IPS-NIHi7 (cell line): ENCODE measurements around the gene TRPC4.

ENCODE experiments used
- DNase-seq: peaks from one replicate; pipeline ENCODE4 v3.0.0; 2012; ENCODE audit warnings: mixed read lengths; ENCODE audit errors: extremely low spot score

The TRPC4 gene

GRCh38 chr13:37869756-37870488 lies at the start of gene TRPC4:
Gene TRPC4, minus strand, starts transcription at chr13:37869772. Its CDS starts 86,439 bp downstream, at chr13:37783333.
- DNase-seq = peak; percentile 69

GRCh38 chr13:37918751-37919150 lies 49.2 kb upstream of the TRPC4 start:
- DNase-seq = no peak

DNA sequence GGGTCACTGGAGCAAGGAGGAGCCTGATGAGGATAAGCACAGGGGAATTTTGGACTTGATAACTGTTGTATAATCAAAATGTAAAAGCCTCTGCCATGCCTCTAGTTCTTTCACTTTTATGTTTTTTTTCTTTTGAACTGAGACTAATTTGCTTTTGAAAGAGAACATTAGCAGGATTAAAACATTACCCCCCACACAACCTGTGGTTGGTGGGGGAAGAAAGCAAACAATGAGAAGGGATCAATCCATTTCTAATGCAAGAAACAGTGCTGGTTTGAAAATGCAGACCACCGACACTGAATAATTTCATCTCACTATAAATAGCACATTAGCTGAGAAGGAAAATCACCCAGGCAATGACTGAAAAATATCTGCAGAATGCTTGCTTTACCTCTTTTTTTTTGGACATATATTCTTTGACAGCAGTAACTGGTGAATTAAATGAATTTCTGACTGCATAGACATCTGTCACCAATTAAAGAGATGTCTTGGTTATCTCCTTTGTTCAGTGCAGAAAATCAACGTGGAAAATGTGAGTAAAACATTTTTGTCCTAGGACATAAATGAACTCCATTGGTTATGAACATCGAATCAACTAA lies 48.6 kb upstream of the TRPC4 start:
- no peak for DNase-seq

GRCh38 chr13:37914781-37915391 lies 45.3 kb upstream of the TRPC4 start:
- DNase-seq = no peak

GRCh38 chr13:37910790-37911189 lies 41.2 kb upstream of the TRPC4 start:
- DNase-seq = no peak

DNA sequence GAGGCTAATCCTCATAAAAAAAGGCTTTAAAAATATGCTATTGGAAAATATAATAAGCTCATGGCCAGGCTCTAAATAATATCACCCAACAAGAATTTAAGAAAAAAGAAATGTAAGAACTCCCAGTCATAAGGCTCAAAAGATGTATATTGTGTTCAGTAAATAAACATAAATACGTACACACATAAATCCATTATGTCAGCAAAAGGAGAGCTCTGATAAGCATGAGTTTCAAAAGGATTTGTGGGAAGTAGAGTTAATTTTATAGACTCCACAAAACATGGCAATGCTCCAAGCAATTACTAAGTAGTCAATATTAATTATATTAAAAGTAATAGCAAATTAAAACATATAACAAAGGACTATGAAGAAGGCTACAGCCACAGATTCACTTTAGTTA lies 37.3 kb upstream of the TRPC4 start:
- no peak for DNase-seq

DNA sequence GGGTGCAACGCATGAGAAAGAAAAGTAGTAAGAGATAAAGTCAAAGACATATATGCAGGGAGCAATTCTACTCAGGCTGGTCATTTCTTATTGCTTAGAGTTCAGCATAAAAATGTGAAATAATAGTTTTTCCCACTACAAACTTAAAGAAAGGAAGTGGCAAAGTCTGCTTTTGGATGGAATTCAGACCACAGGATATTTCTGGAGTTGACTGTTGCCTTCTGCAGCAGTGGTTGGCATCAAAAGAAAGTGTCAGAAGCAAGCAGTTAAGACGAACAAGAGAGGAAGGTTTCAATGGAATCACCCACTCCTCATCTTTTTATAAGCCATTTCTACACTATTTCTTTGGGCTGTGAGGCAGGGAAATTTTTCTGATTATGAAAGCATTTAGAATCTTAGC lies 36.2 kb upstream of the TRPC4 start:
- DNase-seq = no peak

DNA sequence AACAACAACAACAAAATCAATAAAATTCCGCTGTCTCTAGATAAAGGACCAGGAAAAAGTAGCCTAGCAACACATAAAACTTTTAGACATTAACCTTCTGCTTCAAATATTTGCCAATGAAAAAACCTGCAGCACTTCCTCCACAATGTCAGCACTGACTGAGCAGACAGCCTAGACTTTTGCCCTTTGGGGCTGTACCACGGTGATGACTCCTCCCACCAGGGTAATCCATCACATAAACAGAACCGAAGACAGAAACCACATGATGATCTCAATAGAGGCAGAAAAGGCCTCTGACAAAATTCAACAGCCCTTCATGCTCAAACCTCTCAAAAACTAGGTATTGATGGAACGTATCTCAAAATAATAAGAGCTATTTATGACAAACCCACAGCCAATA lies 30.2 kb upstream of the TRPC4 start:
- no peak for DNase-seq

- DNase-seq = no peak
Observed at GRCh38 chr13:37893321-37893720, 23.7 kb upstream of the TRPC4 start.

GRCh38 chr13:37889820-37890219 lies 20.2 kb upstream of the TRPC4 start:
- DNase-seq = no peak

GRCh38 chr13:37889102-37889501 lies 19.5 kb upstream of the TRPC4 start:
- DNase-seq = no peak

DNA sequence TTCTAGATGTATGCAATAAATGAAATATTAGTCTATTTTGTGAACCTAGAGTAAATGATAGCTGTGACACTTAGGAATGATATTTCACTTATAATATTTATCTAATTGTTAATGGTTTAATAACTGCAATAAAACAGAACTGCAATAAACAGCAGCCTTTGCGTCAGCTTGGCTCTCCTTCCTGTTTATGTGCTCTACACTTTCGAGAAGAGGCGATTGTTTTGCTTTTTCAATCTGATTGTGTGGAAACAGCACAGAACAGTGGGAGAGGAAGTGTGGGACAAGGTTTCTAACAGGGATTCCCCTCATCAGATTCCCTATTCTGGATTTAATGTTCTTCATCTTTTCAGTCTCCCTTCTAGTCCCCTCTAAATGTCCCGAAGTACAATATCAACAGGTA lies 17.3 kb upstream of the TRPC4 start:
- no peak for DNase-seq

- no peak for DNase-seq
Observed at GRCh38 chr13:37884674-37885073, 15.1 kb upstream of the TRPC4 start.

DNA sequence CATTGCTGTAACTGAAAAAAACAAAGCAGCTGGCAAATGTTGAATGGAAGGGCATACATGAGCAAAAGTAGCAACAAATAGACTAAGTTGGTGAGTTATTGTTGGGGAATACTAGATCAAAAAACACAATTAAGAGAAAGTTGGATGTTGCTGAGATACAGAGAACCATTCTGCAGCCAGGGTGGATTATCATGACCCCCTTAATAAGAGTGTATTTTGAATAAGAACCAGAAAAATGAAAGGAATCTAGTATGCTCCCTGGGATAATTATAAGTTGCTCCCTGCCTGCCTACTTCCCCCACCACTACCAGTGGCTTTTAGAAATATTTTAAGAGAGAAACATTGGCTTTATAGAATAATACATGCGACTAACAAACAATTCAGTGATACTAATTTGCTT lies 14.5 kb upstream of the TRPC4 start:
- DNase-seq = no peak

DNA sequence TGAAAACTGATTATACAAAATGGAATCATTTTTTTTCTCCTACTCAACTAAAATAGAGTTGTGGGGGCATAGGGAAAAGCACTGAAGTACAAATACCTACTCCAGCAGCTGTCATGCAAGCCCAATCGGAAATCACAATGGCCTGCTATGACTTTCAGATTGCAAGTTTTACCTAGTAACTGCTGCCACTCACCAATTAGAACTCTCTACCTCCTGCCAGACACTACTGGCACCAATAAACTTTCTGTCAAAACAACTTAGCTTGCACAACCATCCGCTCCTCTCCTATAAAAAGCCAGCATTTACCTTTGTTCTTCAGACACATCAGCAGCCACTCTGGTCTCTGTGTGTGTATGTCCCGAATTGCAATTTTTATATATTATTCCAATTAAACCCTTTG lies 9.3 kb upstream of the TRPC4 start:
- no peak for DNase-seq

DNA sequence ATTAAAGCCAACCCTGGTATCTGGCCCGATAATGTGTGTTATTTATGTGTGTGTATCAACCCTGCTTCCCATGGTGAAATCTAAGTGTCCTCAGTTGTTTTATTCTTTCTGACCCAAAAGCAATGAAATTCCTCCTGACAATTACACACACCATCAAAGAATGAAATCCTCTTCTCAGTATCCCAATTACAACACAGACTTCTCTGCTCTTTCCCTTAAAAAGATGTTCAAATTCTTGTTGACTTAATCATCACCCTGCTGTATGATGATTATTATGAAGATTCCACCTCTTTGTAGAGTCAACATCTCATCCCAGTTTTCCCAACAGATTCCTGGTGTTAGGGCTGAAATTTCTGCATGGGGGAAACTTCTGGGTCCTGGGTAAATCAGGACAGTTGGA lies 8.9 kb upstream of the TRPC4 start:
- no peak for DNase-seq

DNA sequence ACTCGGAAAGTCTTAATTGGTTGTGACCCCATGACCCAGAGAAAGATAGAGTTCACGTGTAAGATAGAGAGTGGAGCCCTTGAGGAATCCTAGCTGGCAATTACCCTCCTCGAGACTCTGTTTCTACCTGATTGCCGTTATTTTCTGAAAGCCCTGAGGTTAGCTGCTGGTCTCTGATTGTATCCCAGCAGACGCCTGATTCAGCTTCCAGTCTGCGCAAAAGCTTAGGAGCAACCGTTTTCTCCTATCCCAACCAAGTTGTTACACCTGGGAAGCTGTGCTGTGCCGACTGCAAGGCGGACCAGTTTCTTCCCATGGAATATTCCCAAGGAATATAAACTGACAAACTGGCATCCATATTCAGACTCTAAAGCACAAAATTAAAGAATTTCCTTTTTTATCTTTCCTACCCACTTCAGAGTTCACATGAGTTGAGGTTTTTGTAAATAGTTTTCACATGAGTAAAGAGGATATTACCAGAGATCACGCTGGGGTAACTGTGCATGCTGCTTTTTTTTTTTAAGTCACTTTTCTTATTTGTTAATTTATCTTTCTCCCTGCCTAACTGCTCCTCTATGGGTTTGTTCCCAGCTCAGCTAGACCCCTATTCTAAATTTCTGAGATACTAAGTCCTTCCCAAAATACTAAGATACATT lies 1.5 kb upstream of the TRPC4 start:
- peak; percentile 10 for DNase-seq

DNA sequence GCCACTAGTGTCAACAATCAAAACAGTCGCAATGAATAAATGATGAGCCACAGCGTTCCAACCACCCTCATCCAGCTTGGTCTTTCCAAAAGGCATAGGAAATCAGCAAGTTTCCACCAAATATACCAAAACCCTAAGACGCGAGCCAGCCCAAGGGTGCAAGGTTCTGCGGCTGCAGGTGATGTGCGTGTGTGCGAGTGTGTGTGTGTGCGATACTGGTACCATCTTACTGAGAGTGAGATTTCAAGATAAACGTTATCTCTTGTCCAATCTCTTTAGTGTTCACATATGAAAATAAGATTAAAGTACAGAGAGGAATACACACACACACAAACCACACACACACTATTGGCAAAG lies 895 bp upstream of the TRPC4 start:
- no peak for DNase-seq

- peak; percentile 28 for DNase-seq
Observed at GRCh38 chr13:37869506-37869755, 141 bp downstream of the TRPC4 start.

DNA sequence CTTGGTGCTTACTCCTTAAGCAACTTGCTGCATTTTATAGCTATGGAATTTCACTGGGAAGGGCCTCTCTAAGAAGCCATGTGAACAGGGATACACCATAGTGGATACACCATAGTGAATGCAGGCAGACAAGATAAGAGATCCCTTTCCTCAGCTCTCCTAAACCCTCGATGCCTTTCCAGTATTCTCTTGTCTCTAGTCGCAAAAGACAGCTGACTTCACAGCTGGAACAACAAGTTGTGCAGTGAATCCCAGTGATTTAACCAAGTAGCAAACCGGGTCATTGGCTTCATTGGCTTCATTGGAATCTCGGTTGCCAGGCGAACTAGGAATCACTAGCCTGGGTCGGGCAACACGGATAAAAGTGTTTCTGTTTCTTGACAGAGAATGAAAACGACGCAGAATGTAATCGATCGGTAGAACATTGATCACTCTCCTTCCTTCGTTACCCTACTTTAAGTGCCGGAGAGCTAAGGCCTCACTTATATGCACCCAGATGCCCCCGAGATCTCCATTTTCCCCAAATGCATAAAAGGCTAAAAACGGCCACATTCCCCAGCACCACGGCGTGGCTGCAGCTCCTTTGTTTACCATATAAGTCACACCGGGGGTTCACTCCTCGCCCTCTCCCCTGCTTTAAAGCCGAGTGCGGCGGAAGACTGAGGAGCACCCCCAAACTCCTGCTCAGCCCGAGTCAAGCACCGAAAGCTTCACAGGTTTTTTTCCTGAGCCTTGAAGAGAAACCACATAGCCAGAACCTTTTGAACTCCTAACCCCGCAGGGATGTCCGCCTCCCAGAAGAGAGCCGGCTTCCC lies 674 bp downstream of the TRPC4 start:
- DNase-seq = peak; percentile 20

- DNase-seq = no peak
Observed at GRCh38 chr13:37863708-37864107, 5.9 kb downstream of the TRPC4 start.

DNA sequence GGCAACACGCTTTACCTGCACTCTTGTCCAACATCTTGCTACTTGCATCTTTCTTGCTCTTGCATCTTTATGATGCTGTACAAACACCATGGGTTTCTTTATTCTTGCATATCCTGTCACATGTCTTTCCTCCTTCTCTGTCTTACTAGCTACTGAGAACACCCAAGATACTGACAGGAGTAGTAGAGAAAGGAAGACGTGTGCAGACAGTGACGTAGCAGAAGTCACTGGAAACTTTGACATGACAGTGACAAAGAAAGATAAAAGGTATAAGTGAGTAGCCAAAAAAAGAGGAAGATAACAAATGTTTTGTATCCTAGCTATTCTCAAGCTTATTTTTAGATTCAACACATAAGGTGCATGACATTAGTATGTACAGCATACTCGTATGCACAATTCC lies 34.2 kb downstream of the TRPC4 start:
- DNase-seq = no peak
